Prostate gland (tissue), 2 donors: ENCODE results near the gene FHOD3. TPM values are rescaled to one million over a fixed set of nuclear protein-coding genes. Genes with fewer than 3 reads are reported as not detected.

Experiments used
- DNase-seq: peaks from one replicate; pipeline ENCODE4 v3.0.0-alpha.2; 2019; ENCODE audit warnings: low spot score
- H3K27ac ChIP-seq, 2 donors: fragments of 200-600 bp; sonication (generic); 2 replicates each; pipeline ENCODE4 v1.5.1; 2017 to 2019
- H3K27me3 ChIP-seq: fragments of 200-600 bp; sonication (generic); replicated peaks from 2 replicates; pipeline ENCODE4 v1.5.1; 2019; ENCODE audit not compliant: insufficient read depth
- H3K36me3 ChIP-seq, 2 donors: fragments of 200-600 bp; sonication (generic); 1 replicate in 1 of 2; 2 replicates in 1 of 2; pipeline versions ENCODE4 v1.5.1 to v1.8.1; 2017 to 2019
- H3K4me1 ChIP-seq: fragments of 200-600 bp; sonication (generic); replicated peaks from 2 replicates; pipeline ENCODE4 v1.5.1; 2019
- H3K4me3 ChIP-seq, 2 donors: fragments of 200-600 bp; sonication (generic); 2 replicates each; pipeline ENCODE4 v1.5.1; 2017 to 2019
- H3K9me3 ChIP-seq: fragments of 200-600 bp; sonication (generic); 2 replicates; pipeline ENCODE4 v1.5.1; 2017
- CTCF ChIP-seq, 4 experiments: fragments of 200-600 bp in 2 of 4; fragments of 450-650 bp in 2 of 4; sonication (generic) in 2 of 4; IDR thresholded peaks; 1 replicate in 3 of 4; 2 replicates in 1 of 4; pipeline ENCODE4 v1.5.1; 2016 to 2019; ENCODE audit warnings: antibody characterized with exemption in 4 of 4, mild to moderate bottlenecking in 2 of 4, moderate library complexity in 2 of 4
- POLR2A ChIP-seq: fragments of 450-650 bp; IDR thresholded peaks from one replicate; pipeline ENCODE4 v1.6.1; 2016; ENCODE audit warnings: antibody characterized with exemption, mild to moderate bottlenecking
- POLR2AphosphoS5 ChIP-seq: sonication (generic); formaldehyde crosslinking; IDR thresholded peaks from one replicate; pipeline ENCODE4 v1.6.1; 2017; ENCODE audit warnings: antibody characterized with exemption
- WGBS: methylation state at CpG from one replicate; pipeline ENCODE4 v1.1.5; 2018; 5-methylcytosine and 5-hydroxymethylcytosine counted together
- intact Hi-C: fragments of 100-400 bp; cut with DNase I; formaldehyde crosslinking; loops from one replicate; pipeline ENCODE4 v1.14.2; 2022
- total RNA-seq, 2 donors: library from RNA; depleted of rRNA; stranded (reverse); fragments of >200 nt; gene quantifications; one replicate each; pipeline ENCODE4 v1.1.0, GENCODE V29; 2016

Gene FHOD3
- total RNA-seq, 2 donors from 2014 or later: 25.1 to 52.5 TPM

GRCh38 chr18:36391426-36392145 lies 94.1 kb downstream of the FHOD3 start:
- H3K27me3 ChIP-seq: no peaks in the 10 kb centered on the region
- H3K27ac ChIP-seq: no peak overlapping the region
- no peak overlapping the region for H3K4me3 ChIP-seq
- TF ChIP-seq POLR2AphosphoS5 (no peak), CTCF (IDR thresholded peaks at IDR 0.05) (no peak), POLR2A (no peak)
- DNase-seq: no peak
- intact Hi-C loops: loop anchor here (10.0 kb wide), 1 partner anchor 87 kb away; no protein-coding TSS in a partner anchor
- no peaks in the 10 kb centered on the region for H3K9me3 ChIP-seq
- no peaks in the 10 kb centered on the region for H3K4me1 ChIP-seq
- no peaks in the 10 kb centered on the region for H3K36me3 ChIP-seq
- 91% methylated on average over 7 of the region's 7 CpGs for WGBS

GRCh38 chr18:36392164-36392978 lies 94.9 kb downstream of the FHOD3 start:
- intact Hi-C loops: loop anchor here (10.0 kb wide), 1 partner anchor 88 kb away; no protein-coding TSS in a partner anchor

GRCh38 chr18:36392979-36393287 lies 95.4 kb downstream of the FHOD3 start:
- Histone ChIP-seq H3K4me3 (no peak overlapping the region), H3K4me1 (no peaks in the 10 kb centered on the region), H3K9me3 (no peaks in the 10 kb centered on the region), H3K27me3 (no peaks in the 10 kb centered on the region), H3K36me3 (no peaks in the 10 kb centered on the region), H3K27ac (no peak overlapping the region)
- TF ChIP-seq CTCF (IDR thresholded peaks at IDR 0.05): no peak
- intact Hi-C loops: loop anchor here (10.0 kb wide), 1 partner anchor 88 kb away; no protein-coding TSS in a partner anchor
- 89% methylated on average over 3 of the region's 3 CpGs for WGBS
- DNase-seq: no peak

More at GRCh38 chr18:36392164-36392978, 94.9 kb downstream of the FHOD3 start:
- H3K27me3 ChIP-seq: no peaks in the 10 kb centered on the region
- no peak overlapping the region for H3K27ac ChIP-seq
- DNase-seq: no peak
- no peaks in the 10 kb centered on the region for H3K36me3 ChIP-seq
- TF ChIP-seq POLR2A: no peak
- TF ChIP-seq CTCF (IDR thresholded peaks at IDR 0.05): no peak
- TF ChIP-seq POLR2AphosphoS5: no peak
- WGBS: 90% methylated on average over 4 of the region's 4 CpGs
- no peaks in the 10 kb centered on the region for H3K9me3 ChIP-seq
- no peak overlapping the region for H3K4me3 ChIP-seq
- no peaks in the 10 kb centered on the region for H3K4me1 ChIP-seq

- H3K9me3 ChIP-seq: no peaks in the 10 kb centered on the region
- TF ChIP-seq POLR2A: no peak
- TF ChIP-seq CTCF (IDR thresholded peaks at IDR 0.05): no peak
- no peak for TF ChIP-seq POLR2AphosphoS5
- WGBS: 93% methylated on average over 3 of the region's 3 CpGs
These were observed 97.0 kb downstream of the FHOD3 start for GRCh38 chr18:36394486-36394885.

More at GRCh38 chr18:36394486-36394885, 97.0 kb downstream of the FHOD3 start:
- Histone ChIP-seq H3K4me3 (no peak overlapping the region), H3K4me1 (no peaks in the 10 kb centered on the region), H3K27ac (no peak overlapping the region), H3K36me3 (no peaks in the 10 kb centered on the region), H3K27me3 (no peaks in the 10 kb centered on the region)
- intact Hi-C loops: loop anchor here (10.0 kb wide), 1 partner anchor 90 kb away; no protein-coding TSS in a partner anchor
- no peak for DNase-seq
